Measurements from ENCODE around the gene DIPK1B.

Gene DIPK1B

GRCh38 chr9:136734837-136735496 lies 22.6 kb downstream of the DIPK1B start:
- Histone ChIP-seq H3K27me3 (replicated peaks; ENCODE audit: control insufficient read depth, insufficient read depth, low read length, poor library complexity, severe bottlenecking) (no peaks in the 10 kb centered on the region), H3K4me3 (ENCODE audit: insufficient read depth, low read depth, low read length, poor library complexity, severe bottlenecking) (no peak overlapping the region), H3K4me1 (ENCODE audit: control insufficient read depth, insufficient read depth, low read length, poor library complexity, severe bottlenecking) (no peaks in the 10 kb centered on the region), H3K27ac (ENCODE audit: insufficient read depth, low read length, poor library complexity, severe bottlenecking) (no peak overlapping the region), H3K36me3 (ENCODE audit: control insufficient read depth, insufficient read depth, low read length) (no peaks in the 10 kb centered on the region), H3K9me3 (ENCODE audit: control insufficient read depth, low read length) (no peaks in the 10 kb centered on the region)
- no peak for DNase-seq

- Histone ChIP-seq H3K4me3 (ENCODE audit: insufficient read depth, low read depth, low read length, poor library complexity, severe bottlenecking) (no peak overlapping the region), H3K36me3 (ENCODE audit: control insufficient read depth, insufficient read depth, low read length) (no peaks in the 10 kb centered on the region), H3K27ac (ENCODE audit: insufficient read depth, low read length, poor library complexity, severe bottlenecking) (no peak overlapping the region), H3K27me3 (replicated peaks; ENCODE audit: control insufficient read depth, insufficient read depth, low read length, poor library complexity, severe bottlenecking) (no peaks in the 10 kb centered on the region), H3K9me3 (ENCODE audit: control insufficient read depth, low read length) (no peaks in the 10 kb centered on the region), H3K4me1 (ENCODE audit: control insufficient read depth, insufficient read depth, low read length, poor library complexity, severe bottlenecking) (peaks cover under 1% of the 10 kb centered on the region)
- DNase-seq, result no peak
Measured at GRCh38 chr9:136735812-136736480, 23.6 kb downstream of the DIPK1B start.

DNA sequence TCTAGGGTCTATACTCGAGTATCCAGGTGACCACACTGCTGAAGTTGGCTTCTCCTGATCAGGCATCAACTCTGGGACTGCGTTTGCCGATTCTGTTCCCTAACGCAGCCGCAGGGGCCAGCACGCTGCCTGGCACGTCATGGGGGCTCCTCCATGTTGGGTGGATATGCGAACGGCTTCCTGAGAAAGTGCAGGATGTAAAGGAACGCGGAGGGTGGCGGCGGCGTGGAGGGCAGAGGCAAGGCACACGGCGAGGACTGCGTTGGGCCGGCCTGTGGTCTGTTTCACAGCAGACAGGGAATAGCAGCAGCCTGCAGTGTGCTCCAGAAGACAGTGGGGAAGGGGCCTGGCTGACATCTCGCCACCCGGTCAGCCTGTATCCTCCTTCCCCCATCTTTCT lies 26.6 kb downstream of the DIPK1B start:
- Histone ChIP-seq H3K36me3 (ENCODE audit: control insufficient read depth, insufficient read depth, low read length) (no peaks in the 10 kb centered on the region), H3K4me1 (ENCODE audit: control insufficient read depth, insufficient read depth, low read length, poor library complexity, severe bottlenecking) (peaks cover 9% of the 10 kb centered on the region), H3K9me3 (ENCODE audit: control insufficient read depth, low read length) (no peaks in the 10 kb centered on the region), H3K27ac (ENCODE audit: insufficient read depth, low read length, poor library complexity, severe bottlenecking) (no peak overlapping the region), H3K4me3 (ENCODE audit: insufficient read depth, low read depth, low read length, poor library complexity, severe bottlenecking) (no peak overlapping the region), H3K27me3 (replicated peaks; ENCODE audit: control insufficient read depth, insufficient read depth, low read length, poor library complexity, severe bottlenecking) (peaks cover 21% of the 10 kb centered on the region)
- DNase-seq, result no peak

DNA sequence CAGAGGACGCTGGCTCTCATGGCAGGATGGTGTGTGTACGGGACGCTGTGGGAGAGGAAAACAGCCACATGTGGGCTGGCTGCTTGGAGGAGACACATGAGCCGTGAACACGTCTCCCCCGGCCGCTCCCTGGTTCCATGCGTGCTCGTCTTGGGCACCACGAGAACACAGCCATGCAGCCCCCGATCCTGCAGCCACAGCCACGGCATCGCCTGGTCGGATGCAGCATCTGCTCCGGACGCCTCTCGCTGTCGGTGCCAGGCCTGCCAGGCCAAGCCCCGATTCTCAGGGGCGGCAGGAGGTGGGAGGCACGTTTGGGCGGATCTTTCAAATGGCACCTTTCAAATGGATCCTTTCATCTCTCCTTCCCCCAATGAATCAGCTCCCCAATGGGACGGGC lies 27.1 kb downstream of the DIPK1B start:
- Histone ChIP-seq H3K27me3 (replicated peaks; ENCODE audit: control insufficient read depth, insufficient read depth, low read length, poor library complexity, severe bottlenecking) (peaks cover 21% of the 10 kb centered on the region), H3K4me1 (ENCODE audit: control insufficient read depth, insufficient read depth, low read length, poor library complexity, severe bottlenecking) (peaks cover 9% of the 10 kb centered on the region), H3K36me3 (ENCODE audit: control insufficient read depth, insufficient read depth, low read length) (no peaks in the 10 kb centered on the region), H3K9me3 (ENCODE audit: control insufficient read depth, low read length) (no peaks in the 10 kb centered on the region), H3K27ac (ENCODE audit: insufficient read depth, low read length, poor library complexity, severe bottlenecking) (no peak overlapping the region), H3K4me3 (ENCODE audit: insufficient read depth, low read depth, low read length, poor library complexity, severe bottlenecking) (no peak overlapping the region)
- no peak for DNase-seq

- Histone ChIP-seq H3K4me3 (ENCODE audit: insufficient read depth, low read depth, low read length, poor library complexity, severe bottlenecking) (no peak overlapping the region), H3K4me1 (ENCODE audit: control insufficient read depth, insufficient read depth, low read length, poor library complexity, severe bottlenecking) (peaks cover 9% of the 10 kb centered on the region), H3K27me3 (replicated peaks; ENCODE audit: control insufficient read depth, insufficient read depth, low read length, poor library complexity, severe bottlenecking) (peaks cover 21% of the 10 kb centered on the region), H3K27ac (ENCODE audit: insufficient read depth, low read length, poor library complexity, severe bottlenecking) (no peak overlapping the region), H3K9me3 (ENCODE audit: control insufficient read depth, low read length) (no peaks in the 10 kb centered on the region), H3K36me3 (ENCODE audit: control insufficient read depth, insufficient read depth, low read length) (no peaks in the 10 kb centered on the region)
- DNase-seq, result no peak
Measured at GRCh38 chr9:136740069-136740468, 27.7 kb downstream of the DIPK1B start.

DNA sequence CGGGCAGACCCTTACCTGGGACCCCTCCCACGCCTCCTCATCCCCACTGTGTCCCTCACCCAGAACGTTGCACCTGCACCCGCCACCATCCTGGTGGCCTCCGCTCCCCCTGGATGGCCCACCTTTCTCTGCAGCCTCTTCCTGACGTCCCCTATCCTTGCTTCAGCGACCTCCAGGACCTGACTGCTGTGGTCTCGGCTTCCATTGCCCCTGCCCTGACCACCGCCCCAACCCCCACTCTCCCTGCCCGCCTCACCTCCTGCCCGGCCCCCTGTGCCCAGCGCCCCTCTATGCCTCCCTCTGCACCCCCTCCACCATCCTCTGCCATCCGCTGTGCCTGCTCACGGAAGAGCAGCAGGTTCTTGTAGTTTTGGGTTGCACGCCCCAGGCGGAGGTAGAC lies 28.1 kb downstream of the DIPK1B start:
- Histone ChIP-seq H3K4me3 (ENCODE audit: insufficient read depth, low read depth, low read length, poor library complexity, severe bottlenecking) (no peak overlapping the region), H3K4me1 (ENCODE audit: control insufficient read depth, insufficient read depth, low read length, poor library complexity, severe bottlenecking) (peaks cover 9% of the 10 kb centered on the region), H3K36me3 (ENCODE audit: control insufficient read depth, insufficient read depth, low read length) (no peaks in the 10 kb centered on the region), H3K27ac (ENCODE audit: insufficient read depth, low read length, poor library complexity, severe bottlenecking) (no peak overlapping the region), H3K27me3 (replicated peaks; ENCODE audit: control insufficient read depth, insufficient read depth, low read length, poor library complexity, severe bottlenecking) (peaks cover 21% of the 10 kb centered on the region), H3K9me3 (ENCODE audit: control insufficient read depth, low read length) (no peaks in the 10 kb centered on the region)
- DNase-seq, result no peak

- no peaks in the 10 kb centered on the region for H3K9me3 ChIP-seq (ENCODE audit: control insufficient read depth, low read length)
- no peak for DNase-seq
- peaks cover 9% of the 10 kb centered on the region for H3K4me1 ChIP-seq (ENCODE audit: control insufficient read depth, insufficient read depth, low read length, poor library complexity, severe bottlenecking)
- peak overlapping the region; percentile 37 for H3K4me3 ChIP-seq (ENCODE audit: insufficient read depth, low read depth, low read length, poor library complexity, severe bottlenecking)
- no peaks in the 10 kb centered on the region for H3K36me3 ChIP-seq (ENCODE audit: control insufficient read depth, insufficient read depth, low read length)
- H3K27me3 ChIP-seq (replicated peaks; ENCODE audit: control insufficient read depth, insufficient read depth, low read length, poor library complexity, severe bottlenecking), result peaks cover 21% of the 10 kb centered on the region
- H3K27ac ChIP-seq (ENCODE audit: insufficient read depth, low read length, poor library complexity, severe bottlenecking), result no peak overlapping the region
Measured at GRCh38 chr9:136740971-136741882, 28.9 kb downstream of the DIPK1B start.

GRCh38 chr9:136741883-136742571 lies 29.7 kb downstream of the DIPK1B start:
- Histone ChIP-seq H3K27me3 (replicated peaks; ENCODE audit: control insufficient read depth, insufficient read depth, low read length, poor library complexity, severe bottlenecking) (peaks cover 21% of the 10 kb centered on the region), H3K27ac (ENCODE audit: insufficient read depth, low read length, poor library complexity, severe bottlenecking) (no peak overlapping the region), H3K4me1 (ENCODE audit: control insufficient read depth, insufficient read depth, low read length, poor library complexity, severe bottlenecking) (peaks cover 9% of the 10 kb centered on the region), H3K36me3 (ENCODE audit: control insufficient read depth, insufficient read depth, low read length) (no peaks in the 10 kb centered on the region), H3K9me3 (ENCODE audit: control insufficient read depth, low read length) (no peaks in the 10 kb centered on the region), H3K4me3 (ENCODE audit: insufficient read depth, low read depth, low read length, poor library complexity, severe bottlenecking) (peak overlapping the region; percentile 37)
- no peak for DNase-seq

DNA sequence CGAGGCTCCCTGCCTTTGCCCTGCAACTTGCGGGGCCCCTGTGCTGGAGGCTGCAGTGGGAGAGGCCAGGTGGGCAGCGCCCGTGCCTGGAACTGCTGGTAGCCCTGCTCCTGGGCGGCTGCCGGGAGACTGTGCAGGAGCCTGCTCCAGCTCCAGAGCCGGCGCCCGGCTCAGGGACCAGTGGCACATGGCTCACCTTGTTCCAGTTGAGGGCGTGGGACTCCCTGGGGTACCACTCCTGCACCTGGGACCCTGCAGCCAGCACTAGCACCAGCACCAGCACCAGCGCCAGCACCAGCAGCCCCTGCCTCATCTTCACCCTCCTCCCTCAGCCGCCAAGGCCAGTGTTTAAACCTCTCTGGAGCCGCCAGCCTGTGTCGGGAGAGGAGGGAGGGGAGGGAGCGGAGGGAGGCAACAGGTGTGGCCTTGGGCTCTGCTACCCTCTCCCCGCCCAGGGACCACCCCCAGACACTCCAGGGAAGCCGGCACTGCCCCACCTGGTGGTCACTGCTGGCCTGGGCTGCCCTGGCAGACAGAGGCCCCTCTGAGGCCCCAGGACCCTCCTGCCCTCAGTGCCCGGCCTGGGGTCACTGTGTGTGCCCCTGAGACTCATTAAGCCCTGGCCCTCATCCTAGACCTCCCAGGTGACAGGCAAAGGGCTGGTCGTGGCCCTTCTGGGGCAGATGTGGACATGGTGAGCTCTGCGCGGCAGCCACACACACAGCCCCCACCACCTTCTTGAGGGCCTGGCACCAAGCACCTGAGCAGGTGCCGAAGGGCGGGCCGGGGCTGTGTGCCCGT lies 30.4 kb downstream of the DIPK1B start, which contains the start of gene LCN10:
LCN10 (minus strand) TSS at position 350 of the 801 bp plus-strand sequence; CDS start at position 313, 37 bp downstream.
- H3K27me3 ChIP-seq (replicated peaks; ENCODE audit: control insufficient read depth, insufficient read depth, low read length, poor library complexity, severe bottlenecking), result peaks cover 21% of the 10 kb centered on the region
- peak within 1 kb of the TSS; percentile 37 for H3K4me3 ChIP-seq (ENCODE audit: insufficient read depth, low read depth, low read length, poor library complexity, severe bottlenecking)
- no peaks in the 10 kb centered on the region for H3K36me3 ChIP-seq (ENCODE audit: control insufficient read depth, insufficient read depth, low read length)
- H3K9me3 ChIP-seq (ENCODE audit: control insufficient read depth, low read length), result no peaks in the 10 kb centered on the region
- H3K4me1 ChIP-seq (ENCODE audit: control insufficient read depth, insufficient read depth, low read length, poor library complexity, severe bottlenecking), result peaks cover 9% of the 10 kb centered on the region
- DNase-seq, result no peak
- H3K27ac ChIP-seq (ENCODE audit: insufficient read depth, low read length, poor library complexity, severe bottlenecking), result no peak within 1 kb of the TSS
